Stimulated activated CD4-positive, alpha-beta T cell treated with anti-CD3 and anti-CD28 coated beads, Interleukin-4, amount 100 ng/mL, for 4 hours (primary cell): ENCODE results near the gene LRRC63.
"Not testable (repeated sequence)": the region's sequence is repeated elsewhere in the genome, so short reads cannot be mapped to it uniquely, and the experiment has no call there.

Experiments used
- DNase-seq, 2 experiments: peaks; one replicate each; pipeline ENCODE4 v3.0.0-alpha.2; 2020

LRRC63 gene

DNA sequence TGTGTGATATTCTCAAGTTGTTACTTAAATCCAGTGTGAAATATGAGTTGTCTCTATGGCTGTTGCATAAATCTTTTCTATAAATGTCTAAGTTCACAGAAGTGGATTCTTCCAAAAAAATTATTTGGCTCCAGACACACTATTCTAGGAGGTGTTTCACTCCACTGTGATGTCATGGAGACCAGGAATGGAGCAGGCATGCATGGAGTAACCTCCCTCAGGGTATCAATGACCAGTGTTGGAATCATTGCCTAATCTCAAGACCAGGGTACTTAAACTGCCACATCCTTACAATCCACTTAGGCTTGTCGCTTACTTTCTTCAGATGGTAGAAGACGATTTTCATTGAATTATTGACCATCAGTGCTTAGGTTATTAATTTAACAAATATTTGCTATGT lies 55.4 kb downstream of the LRRC63 start:
- DNase-seq, result no peak

GRCh38 chr13:46270416-46270815 lies 58.7 kb downstream of the LRRC63 start:
- no peak for DNase-seq

DNA sequence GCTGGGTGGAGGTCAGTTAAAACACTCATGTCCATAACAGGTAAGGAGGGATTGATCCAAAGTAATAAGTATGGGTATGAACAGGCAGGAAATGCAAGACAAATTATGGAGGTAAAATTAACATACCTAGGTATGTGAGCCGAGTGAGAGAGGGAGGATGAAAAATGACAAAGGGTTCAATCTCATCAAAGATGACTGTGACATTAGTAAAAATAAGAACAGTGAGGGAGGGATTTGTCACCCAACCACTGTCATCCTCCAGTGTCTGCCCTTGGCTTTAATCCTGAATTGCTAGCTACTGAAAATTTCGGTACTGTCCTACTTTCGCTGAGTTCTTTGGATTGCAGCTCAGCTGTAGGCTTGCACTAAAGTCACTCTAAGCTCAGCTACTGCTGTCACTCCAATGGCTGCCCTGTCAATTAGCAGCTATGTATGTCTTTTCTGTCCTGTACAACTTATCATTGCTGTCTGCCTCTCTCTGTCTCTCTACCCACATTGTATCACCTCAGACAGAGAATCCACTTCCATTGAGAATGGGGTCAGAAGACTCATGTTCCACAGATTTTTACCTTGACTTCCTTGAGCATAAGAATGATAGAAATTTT lies 62.5 kb downstream of the LRRC63 start:
- no peak for DNase-seq

DNA sequence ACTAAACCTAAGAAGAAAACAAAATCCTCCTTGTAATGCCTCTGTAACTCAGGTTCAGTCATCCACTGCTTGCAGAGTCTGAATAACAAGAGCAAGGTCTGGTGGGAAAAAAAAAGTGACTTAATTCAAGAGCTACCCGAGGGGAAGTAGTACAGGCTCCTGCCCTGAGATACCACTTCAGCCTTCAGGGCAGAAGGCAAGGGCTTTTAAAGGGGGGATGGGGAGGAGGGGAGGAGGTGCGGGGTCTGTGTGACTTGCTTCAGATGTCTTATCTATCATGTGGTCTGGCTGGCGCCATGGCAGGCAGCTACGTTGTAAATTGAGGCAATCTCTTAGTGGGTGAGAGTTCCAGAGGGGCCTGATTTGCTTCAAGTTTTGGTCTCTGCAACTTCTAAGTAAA lies 66.7 kb downstream of the LRRC63 start:
- DNase-seq, result no peak

GRCh38 chr13:46281779-46282178 lies 70.1 kb downstream of the LRRC63 start:
- DNase-seq, result no peak

GRCh38 chr13:46283912-46284824 lies 72.4 kb downstream of the LRRC63 start:
- DNase-seq, result not testable (repeated sequence)

DNA sequence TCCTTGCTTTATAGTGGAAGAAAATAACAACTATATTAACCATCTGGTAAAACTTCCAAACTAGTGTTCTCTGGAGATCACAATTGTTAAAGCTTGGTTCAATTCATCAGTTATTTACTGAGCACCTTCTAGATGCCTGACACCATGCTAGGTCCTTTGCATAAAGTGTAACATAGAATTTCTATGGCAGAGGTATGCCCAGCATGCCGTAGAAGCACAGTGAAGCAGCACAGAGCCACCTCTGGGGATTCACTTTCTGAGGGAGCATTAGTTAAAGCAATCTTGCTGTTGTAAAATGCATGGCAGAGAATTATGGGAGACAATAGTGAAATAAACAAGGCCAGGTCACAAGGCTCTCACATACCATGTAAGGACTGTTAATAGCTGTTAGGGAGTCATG lies 75.2 kb downstream of the LRRC63 start:
- no peak for DNase-seq

DNA sequence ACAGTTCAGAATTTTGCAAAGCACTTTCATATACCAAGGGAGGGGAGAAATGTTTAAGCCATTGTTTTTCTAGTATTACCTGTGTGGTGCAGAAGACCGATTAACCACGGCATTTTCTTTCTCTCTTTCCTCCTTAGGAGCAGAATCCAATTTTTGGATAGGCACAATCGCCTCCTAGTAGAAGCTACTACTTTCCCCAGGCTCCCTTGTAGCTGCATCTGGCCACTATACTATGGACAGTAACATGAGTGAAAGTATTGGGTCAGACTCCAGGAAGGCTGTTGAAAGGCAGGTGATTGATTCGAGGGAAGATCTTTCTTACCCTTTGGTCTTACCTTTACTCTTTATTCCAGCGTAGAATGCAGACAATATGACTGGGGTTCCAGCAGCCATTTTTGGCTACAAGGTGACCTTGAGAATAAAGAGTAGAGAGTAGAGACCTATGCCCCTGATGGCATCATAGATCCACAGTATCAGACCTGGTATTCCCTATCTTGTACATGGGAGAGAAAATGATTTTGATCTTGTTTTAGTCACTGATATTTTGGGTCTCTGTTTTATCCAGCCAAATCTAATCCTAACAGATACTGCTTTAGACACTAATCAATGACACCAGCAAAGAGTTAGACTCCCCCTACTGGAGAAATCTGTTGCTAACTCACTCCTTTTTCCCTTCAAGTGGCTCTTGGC lies 77.0 kb downstream of the LRRC63 start:
- DNase-seq, result no peak

DNA sequence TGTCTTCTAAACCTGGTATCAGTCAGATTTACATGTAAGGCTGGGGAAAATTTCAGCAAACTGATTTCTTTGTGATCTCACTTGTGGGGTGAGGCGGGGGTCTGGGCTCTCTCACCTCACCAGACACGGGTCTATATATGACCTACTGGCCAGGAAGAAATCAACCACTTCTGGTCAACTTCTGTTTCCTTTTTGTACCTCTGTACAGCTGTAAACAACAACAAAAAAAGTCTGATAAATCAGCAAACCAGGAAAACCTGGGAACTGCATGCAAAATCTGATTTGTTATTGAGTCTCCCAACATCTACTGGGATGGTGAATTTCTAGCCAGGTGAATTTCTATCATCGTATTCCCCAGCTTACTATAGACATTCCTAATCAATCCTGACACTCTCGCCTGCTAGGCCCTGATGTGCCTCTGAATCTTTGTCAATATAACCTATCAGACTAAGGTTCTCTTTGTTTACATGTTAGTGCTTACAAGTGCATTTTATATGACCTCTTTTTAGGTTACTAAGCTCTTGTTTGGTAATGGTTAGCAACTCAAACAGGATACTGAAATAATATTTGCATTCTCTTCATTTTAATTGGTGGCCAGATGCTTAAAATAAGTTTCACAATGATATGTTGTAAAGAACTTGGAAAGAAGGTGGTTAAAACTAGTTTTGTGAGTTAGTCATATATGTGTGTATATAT lies 77.7 kb downstream of the LRRC63 start:
- no peak for DNase-seq

DNA sequence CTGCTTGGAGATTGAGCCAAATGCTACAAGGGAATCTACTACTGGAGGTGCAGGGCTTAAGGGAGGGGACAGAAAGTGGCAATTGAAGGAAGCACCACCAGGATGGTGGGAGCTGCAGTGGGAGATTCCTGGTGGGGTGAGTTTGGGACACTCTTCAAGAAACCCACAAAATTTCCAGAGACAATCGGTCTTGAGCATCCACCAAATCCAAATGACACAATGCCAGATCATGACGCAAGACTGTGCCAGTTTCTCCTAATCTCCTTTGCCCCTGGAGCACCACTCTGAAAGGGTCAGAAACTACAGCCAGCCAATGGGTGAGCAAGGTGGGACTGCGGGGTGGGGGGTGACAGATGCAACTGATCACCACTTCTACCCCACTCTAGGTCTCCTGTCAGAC lies 78.7 kb downstream of the LRRC63 start:
- DNase-seq, result no peak

- DNase-seq, result no peak
Observed at GRCh38 chr13:46293436-46293835, 81.7 kb downstream of the LRRC63 start.

DNA sequence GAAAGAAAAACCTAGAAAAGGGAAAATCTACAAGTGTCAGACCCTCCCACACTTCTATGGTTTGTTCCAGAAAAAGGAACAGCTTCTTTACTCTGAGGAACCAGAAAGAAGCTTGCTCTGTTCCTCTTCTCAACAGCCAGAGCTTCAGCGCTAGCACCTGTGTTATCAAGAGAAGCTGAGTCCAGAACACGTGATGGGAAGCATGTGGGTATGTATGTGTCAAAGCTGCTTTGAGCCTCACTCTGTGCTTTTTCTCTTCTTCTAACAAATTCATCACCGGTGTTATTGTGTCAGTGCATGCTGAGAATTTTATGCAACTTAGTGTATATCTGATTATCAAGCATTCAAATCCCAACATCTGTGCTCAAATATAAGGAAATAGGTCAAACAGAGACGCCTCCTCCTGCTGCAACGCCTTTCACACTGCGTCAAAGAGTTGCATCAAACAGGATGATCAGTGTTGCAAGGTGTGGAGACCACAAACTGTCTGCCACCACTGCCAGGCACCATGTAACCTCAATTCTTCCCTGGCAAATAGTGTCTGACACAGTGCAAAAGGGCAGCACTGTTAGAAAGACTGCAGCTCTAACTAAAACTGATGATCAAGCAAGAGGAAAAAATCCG lies 83.9 kb downstream of the LRRC63 start:
- peak in 1 of 2 experiments; percentile 45 for DNase-seq

- DNase-seq, result no peak
Observed at GRCh38 chr13:46296115-46296822, 84.5 kb downstream of the LRRC63 start.

- no peak for DNase-seq
Observed at GRCh38 chr13:46296921-46297320, 85.2 kb downstream of the LRRC63 start.

DNA sequence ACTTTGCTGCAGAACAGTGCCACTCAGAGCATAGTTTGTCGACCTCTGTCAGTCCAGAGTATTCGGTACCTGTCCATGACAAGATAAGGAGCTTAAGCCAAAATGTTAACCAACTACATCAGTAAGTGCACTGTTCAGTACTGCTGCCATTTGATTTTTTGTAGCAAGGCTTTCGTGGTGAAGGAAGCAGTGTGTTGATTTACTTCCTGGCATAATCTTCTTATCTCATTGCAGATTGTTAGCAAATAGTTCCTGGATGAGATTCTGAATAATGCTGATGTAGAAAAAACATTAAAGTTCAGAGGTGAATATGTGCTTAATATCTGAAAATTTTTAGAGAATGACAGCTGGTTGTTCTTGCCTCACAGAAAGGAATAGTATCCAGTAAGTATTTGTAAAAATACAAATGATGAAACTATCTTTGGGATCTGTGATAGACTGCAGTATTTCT lies 85.7 kb downstream of the LRRC63 start:
- no peak for DNase-seq

GRCh38 chr13:46303742-46304385 lies 92.1 kb downstream of the LRRC63 start:
- no peak for DNase-seq

- no peak for DNase-seq
Observed at GRCh38 chr13:46304546-46304945, 92.8 kb downstream of the LRRC63 start.

GRCh38 chr13:46307554-46307953 lies 95.8 kb downstream of the LRRC63 start:
- DNase-seq, result no peak

DNA sequence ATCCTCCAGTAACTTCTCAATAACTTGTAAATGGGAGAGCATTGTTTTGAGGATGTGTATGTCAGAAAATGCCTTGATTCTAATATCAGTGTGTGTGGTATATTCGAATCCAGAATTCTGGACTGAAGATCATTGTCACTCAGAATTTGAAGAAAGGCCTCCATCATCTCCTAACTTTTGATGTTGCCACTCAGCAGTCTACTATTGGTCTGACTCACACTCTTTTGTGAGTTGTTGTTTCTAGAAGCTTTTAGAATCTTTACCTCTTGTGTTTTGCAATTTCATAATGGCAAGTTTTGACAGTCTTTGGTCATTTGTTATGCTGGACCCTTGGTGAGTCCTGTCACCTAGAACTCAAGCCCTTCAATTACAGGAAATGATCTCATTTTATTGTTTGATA lies 98.3 kb downstream of the LRRC63 start:
- no peak for DNase-seq

DNA sequence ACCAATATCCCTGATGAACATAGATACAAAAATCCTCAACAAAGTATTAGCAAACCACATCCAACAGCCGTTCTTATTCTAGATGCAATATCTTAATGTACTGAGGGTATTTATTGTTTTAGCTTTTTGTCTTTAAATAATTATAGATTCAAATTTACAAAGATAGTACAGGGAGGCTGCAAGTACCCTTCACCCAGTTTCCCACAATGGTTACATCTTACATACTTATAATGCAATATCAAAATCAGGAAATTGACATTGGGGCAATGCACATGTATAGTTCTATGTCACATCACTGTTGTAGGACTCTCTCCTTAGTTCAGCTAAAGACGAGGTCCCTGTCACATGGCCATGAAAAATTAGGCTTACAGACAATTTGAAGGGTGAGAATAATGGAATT lies 99.5 kb downstream of the LRRC63 start:
- no peak for DNase-seq

- DNase-seq, result no peak
Observed at GRCh38 chr13:46313024-46313423, 101.3 kb downstream of the LRRC63 start.
